Fibroblast of lung (primary cell): ENCODE measurements around the gene STAB2. TPM values are rescaled to one million over a fixed set of nuclear protein-coding genes. Genes with fewer than 3 reads are reported as not detected.
A peak's percentile ranks its signal among the peaks of the same experiment; 100 is the strongest.

ENCODE experiments used
- DNase-seq, 2 donors: peaks; one replicate each; pipeline versions ENCODE4 v3.0.0 to v3.0.0-alpha.2; 2010; ENCODE audit warnings: low read depth in 2 of 2
- H2AFZ ChIP-seq: 2 replicates; pipeline ENCODE4 v1.5.1; 2012; ENCODE audit warnings: low read length, control low read depth, inconsistent platforms
- H3K27ac ChIP-seq: 2 replicates; pipeline ENCODE4 v1.5.1; 2011; ENCODE audit warnings: low read length, control low read depth; ENCODE audit not compliant: insufficient read depth
- H3K27me3 ChIP-seq: 2 replicates; pipeline ENCODE4 v1.5.1; 2011; ENCODE audit warnings: mild to moderate bottlenecking, low read length; ENCODE audit not compliant: control insufficient read depth, insufficient read depth
- H3K36me3 ChIP-seq: 2 replicates; pipeline ENCODE4 v1.5.1; 2011; ENCODE audit warnings: low read length; ENCODE audit not compliant: control insufficient read depth, insufficient read depth
- H3K4me1 ChIP-seq: 2 replicates; pipeline ENCODE4 v1.5.1; 2011; ENCODE audit warnings: low read length; ENCODE audit not compliant: control insufficient read depth, insufficient read depth; ENCODE audit errors: extremely low read depth
- H3K4me2 ChIP-seq: 2 replicates; pipeline ENCODE4 v1.5.1; 2011; ENCODE audit warnings: low read length, control low read depth; ENCODE audit not compliant: insufficient read depth; ENCODE audit errors: extremely low read depth
- H3K4me3 ChIP-seq, 4 experiments: fragments of 200-600 bp in 1 of 4; sonication (generic) in 1 of 4; replicated peaks in 1 of 4; 2 replicates each; pipeline ENCODE4 v1.5.1; 2011 to 2016; ENCODE audit warnings: low read length in 4 of 4, low read depth in 3 of 4, mild to moderate bottlenecking in 3 of 4, control low read depth in 2 of 4, inconsistent platforms in 1 of 4, mixed read lengths in 1 of 4; ENCODE audit not compliant: insufficient read depth in 1 of 4; ENCODE audit errors: control extremely low read depth in 1 of 4
- H3K79me2 ChIP-seq: 2 replicates; pipeline ENCODE4 v1.5.1; 2012; ENCODE audit warnings: mild to moderate bottlenecking, low read length, inconsistent platforms; ENCODE audit not compliant: control insufficient read depth, insufficient read depth
- H3K9ac ChIP-seq: 2 replicates; pipeline ENCODE4 v1.5.1; 2011; ENCODE audit warnings: mild to moderate bottlenecking, low read length, control low read depth; ENCODE audit not compliant: insufficient read depth
- H3K9me3 ChIP-seq: 2 replicates; pipeline ENCODE4 v1.5.1; 2012; ENCODE audit warnings: low read depth, low read length; ENCODE audit not compliant: control insufficient read depth, insufficient read depth
- H4K20me1 ChIP-seq: 2 replicates; pipeline ENCODE4 v1.5.1; 2011; ENCODE audit warnings: low read length; ENCODE audit not compliant: control insufficient read depth, insufficient read depth; ENCODE audit errors: extremely low read depth
- EZH2 ChIP-seq: IDR thresholded peaks from 2 replicates; pipeline ENCODE4 v1.5.1; 2012; ENCODE audit warnings: low read length, control low read depth, mild to moderate bottlenecking; ENCODE audit errors: missing control alignments
- polyA plus RNA-seq, 2 donors: library from polyadenylated mRNA; depleted of rRNA in 1 of 2; stranded (reverse) in 1 of 2; unstranded in 1 of 2; fragments of >200 nt; gene quantifications; 2 replicates each; pipeline ENCODE4 v1.2.1, GENCODE V29; 2011 to 2012; ENCODE audit warnings: missing spikeins in 1 of 2
- total RNA-seq: library from RNA; depleted of rRNA; stranded (reverse); fragments of >200 nt; gene quantifications from 2 replicates; pipeline ENCODE4 v1.2.1, GENCODE V29; 2014
- TF ChIP-seq, protein P1 (sequence below), 2 donors: IDR thresholded peaks in 1 of 2; conservative IDR thresholded peaks in 1 of 2; 1 replicate in 1 of 2; 2 replicates in 1 of 2; pipeline ENCODE4 v1.5.1; 2011 to 2012; ENCODE audit warnings: low read length in 2 of 2, control low read depth in 1 of 2, inconsistent platforms in 1 of 2, low read depth in 1 of 2, mild to moderate bottlenecking in 1 of 2

STAB2 gene
- total and polyA plus RNA-seq, 2 donors (not counting 1 experiment from before 2014, with no cell fraction given): not detected

DNA sequence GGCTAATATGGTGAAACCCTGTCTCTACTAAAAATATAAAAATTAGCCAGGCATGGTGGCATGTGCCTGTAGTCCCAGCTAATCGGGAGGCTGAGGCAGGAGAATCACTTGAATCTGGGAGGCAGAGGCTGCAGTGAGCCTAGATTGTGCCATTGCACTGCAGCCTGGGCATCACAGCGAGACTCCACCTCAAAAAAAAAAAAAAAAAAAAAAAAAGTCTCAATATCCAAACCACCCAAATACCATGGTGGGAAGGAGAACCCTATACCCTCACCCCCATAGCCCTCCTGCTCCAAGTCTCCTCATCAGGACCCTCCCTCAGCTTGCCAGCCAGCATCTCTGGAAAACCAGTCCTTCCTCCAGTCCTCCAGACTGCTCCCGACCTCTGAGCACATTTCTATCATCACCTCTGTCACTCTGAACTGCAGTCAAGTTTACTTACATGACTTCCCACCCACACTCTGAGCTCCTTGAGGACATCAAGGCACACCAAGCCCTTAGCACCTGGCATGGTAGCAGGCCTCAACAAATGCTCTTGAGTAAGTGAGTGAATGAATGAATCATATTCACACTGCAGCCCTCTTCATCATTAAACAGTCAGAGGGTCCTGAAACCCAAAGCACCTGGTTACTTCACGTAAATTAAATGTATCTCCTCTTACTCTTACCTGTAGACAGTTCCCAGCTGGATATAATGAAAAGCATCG lies 218.7 kb downstream of the STAB2 start:
- Histone ChIP-seq H2AFZ (no peak overlapping the region), H4K20me1 (no peaks in the 10 kb centered on the region), H3K27ac (peak overlapping the region; percentile 28), H3K9me3 (no peaks in the 10 kb centered on the region), H3K4me3 (no peak overlapping the region), H3K79me2 (no peaks in the 10 kb centered on the region), H3K27me3 (no peaks in the 10 kb centered on the region), H3K4me2 (no peak overlapping the region), H3K4me1 (peaks cover 15% of the 10 kb centered on the region), H3K36me3 (no peaks in the 10 kb centered on the region), H3K9ac (no peak overlapping the region)
- no peak for DNase-seq
- TF ChIP-seq, protein P1, sequence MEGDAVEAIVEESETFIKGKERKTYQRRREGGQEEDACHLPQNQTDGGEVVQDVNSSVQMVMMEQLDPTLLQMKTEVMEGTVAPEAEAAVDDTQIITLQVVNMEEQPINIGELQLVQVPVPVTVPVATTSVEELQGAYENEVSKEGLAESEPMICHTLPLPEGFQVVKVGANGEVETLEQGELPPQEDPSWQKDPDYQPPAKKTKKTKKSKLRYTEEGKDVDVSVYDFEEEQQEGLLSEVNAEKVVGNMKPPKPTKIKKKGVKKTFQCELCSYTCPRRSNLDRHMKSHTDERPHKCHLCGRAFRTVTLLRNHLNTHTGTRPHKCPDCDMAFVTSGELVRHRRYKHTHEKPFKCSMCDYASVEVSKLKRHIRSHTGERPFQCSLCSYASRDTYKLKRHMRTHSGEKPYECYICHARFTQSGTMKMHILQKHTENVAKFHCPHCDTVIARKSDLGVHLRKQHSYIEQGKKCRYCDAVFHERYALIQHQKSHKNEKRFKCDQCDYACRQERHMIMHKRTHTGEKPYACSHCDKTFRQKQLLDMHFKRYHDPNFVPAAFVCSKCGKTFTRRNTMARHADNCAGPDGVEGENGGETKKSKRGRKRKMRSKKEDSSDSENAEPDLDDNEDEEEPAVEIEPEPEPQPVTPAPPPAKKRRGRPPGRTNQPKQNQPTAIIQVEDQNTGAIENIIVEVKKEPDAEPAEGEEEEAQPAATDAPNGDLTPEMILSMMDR (conservative IDR thresholded peaks at IDR 0.05 in 1 of 2, IDR thresholded peaks at IDR 0.05 in 1 of 2; ENCODE audit: low read depth in 1 of 2, low read length in 2 of 2): no peak
- TF ChIP-seq EZH2: no peak

GRCh38 chr12:103806803-103807202 lies 219.7 kb downstream of the STAB2 start:
- TF ChIP-seq, protein P1 (conservative IDR thresholded peaks at IDR 0.05 in 1 of 2, IDR thresholded peaks at IDR 0.05 in 1 of 2; ENCODE audit: low read depth in 1 of 2, low read length in 2 of 2): no peak
- TF ChIP-seq EZH2: no peak
- Histone ChIP-seq H3K4me3 (no peak overlapping the region), H3K4me2 (no peak overlapping the region), H3K9me3 (no peaks in the 10 kb centered on the region), H3K27me3 (no peaks in the 10 kb centered on the region), H3K27ac (no peak overlapping the region), H3K4me1 (peaks cover 15% of the 10 kb centered on the region), H3K79me2 (no peaks in the 10 kb centered on the region), H3K36me3 (no peaks in the 10 kb centered on the region), H4K20me1 (no peaks in the 10 kb centered on the region), H2AFZ (no peak overlapping the region), H3K9ac (no peak overlapping the region)
- peak; percentile 51 to 63 for DNase-seq

GRCh38 chr12:103807561-103808238 lies 220.6 kb downstream of the STAB2 start:
- Histone ChIP-seq H2AFZ (no peak overlapping the region), H3K79me2 (no peaks in the 10 kb centered on the region), H3K4me2 (no peak overlapping the region), H3K27me3 (no peaks in the 10 kb centered on the region), H3K4me3 (no peak overlapping the region), H4K20me1 (no peaks in the 10 kb centered on the region), H3K36me3 (no peaks in the 10 kb centered on the region), H3K9me3 (no peaks in the 10 kb centered on the region), H3K9ac (no peak overlapping the region), H3K27ac (no peak overlapping the region), H3K4me1 (peaks cover 11% of the 10 kb centered on the region)
- TF ChIP-seq EZH2: no peak
- TF ChIP-seq, protein P1 (conservative IDR thresholded peaks at IDR 0.05 in 1 of 2, IDR thresholded peaks at IDR 0.05 in 1 of 2; ENCODE audit: low read depth in 1 of 2, low read length in 2 of 2): no peak
- no peak for DNase-seq
